Muscle of leg (tissue), 11 donors: ENCODE measurements around the gene MAP4. TPM values are rescaled to one million over a fixed set of nuclear protein-coding genes. Genes with fewer than 3 reads are reported as not detected.

Source experiments
- DNase-seq: peaks from one replicate; pipeline ENCODE4 v3.0.0; 2013
- H3K27ac ChIP-seq: one replicate; pipeline ENCODE4 v1.5.1; 2013; ENCODE audit warnings: mild to moderate bottlenecking, low read length, control low read depth
- H3K27me3 ChIP-seq: one replicate; pipeline ENCODE4 v1.6.1; 2013; ENCODE audit warnings: low read length; ENCODE audit not compliant: control insufficient read depth, insufficient read depth
- H3K36me3 ChIP-seq: one replicate; pipeline ENCODE4 v1.6.1; 2013; ENCODE audit warnings: low read length; ENCODE audit not compliant: control insufficient read depth, insufficient read depth
- H3K4me1 ChIP-seq: one replicate; pipeline ENCODE4 v1.6.1; 2013; ENCODE audit warnings: low read length; ENCODE audit not compliant: control insufficient read depth, insufficient read depth
- H3K4me3 ChIP-seq: one replicate; pipeline ENCODE4 v1.5.1; 2013; ENCODE audit warnings: low read length, control low read depth
- H3K9me3 ChIP-seq: replicated peaks from 2 replicates; pipeline ENCODE4 v1.6.1; 2013; ENCODE audit warnings: low read depth, low read length; ENCODE audit not compliant: control insufficient read depth
- WGBS: methylation state at CpG from one replicate; pipeline ENCODE4 v1.1.5; 2013; ENCODE audit warnings: missing lambda C conversion rate; ENCODE audit not compliant: insufficient coverage; 5-methylcytosine and 5-hydroxymethylcytosine counted together
- polyA plus RNA-seq, 8 donors: library from polyadenylated mRNA; unstranded; fragments of 120-200 nt; gene quantifications; one replicate each; pipeline versions ENCODE4 v1.2.1 to v1.2.3, GENCODE V29; 2013; ENCODE audit warnings: inconsistent platforms in 1 of 8, low replicate concordance in 1 of 8; ENCODE audit not compliant: insufficient read length in 8 of 8, insufficient read depth in 1 of 8
- total RNA-seq: library from RNA; stranded (reverse); fragments of 120-200 nt; gene quantifications from one replicate; pipeline ENCODE4 v1.2.4, GENCODE V29; 2013

Gene MAP4
- total and polyA plus RNA-seq, 9 donors = 189 to 352 (median 303) TPM

DNA sequence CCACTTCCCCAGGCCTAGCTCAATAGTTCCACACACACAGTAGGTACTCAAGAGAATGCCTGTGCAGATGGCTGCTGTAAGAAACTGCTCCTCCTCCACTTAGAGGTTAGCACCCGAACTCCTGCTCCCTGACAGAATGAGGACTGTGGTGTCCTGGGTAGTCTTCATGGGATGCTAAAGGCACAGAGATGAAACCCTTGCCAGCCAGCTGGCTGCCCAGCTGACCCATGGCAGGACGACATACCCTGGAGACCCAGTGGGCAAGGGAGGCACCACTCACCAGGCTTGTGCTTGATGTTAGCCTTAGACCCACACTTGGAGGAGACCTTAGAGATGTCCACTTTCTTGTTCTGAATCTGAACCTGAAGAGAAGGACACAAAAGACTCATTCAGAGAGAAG is 159.1 kb downstream of the MAP4 start:
- H3K36me3 ChIP-seq = peaks cover 79% of the 10 kb centered on the region

DNA sequence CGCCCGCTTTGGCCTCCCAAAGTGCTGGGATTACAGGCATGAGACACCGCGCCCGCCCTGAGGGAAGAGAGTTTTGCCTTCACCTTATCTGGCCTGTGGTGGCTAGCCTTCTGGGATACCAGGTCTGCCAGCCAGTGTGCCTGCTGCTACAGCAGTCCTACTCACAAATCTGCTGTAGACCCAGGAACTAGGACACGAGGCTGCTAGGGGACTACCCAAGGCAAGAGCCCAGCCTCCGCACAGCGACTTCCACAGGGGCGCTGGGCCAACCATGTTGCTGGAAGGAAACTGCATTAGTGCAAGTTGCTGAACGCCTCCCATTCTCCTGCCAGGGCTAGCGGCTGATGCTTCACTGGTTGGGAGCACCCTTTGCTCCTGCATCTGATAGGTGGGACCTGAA is 159.5 kb downstream of the MAP4 start:
- WGBS = 64% methylated on average over 8 of the region's 11 CpGs
- Histone ChIP-seq H3K4me3 (no peak overlapping the region), H3K27me3 (no peaks in the 10 kb centered on the region), H3K36me3 (peaks cover 84% of the 10 kb centered on the region), H3K27ac (no peak overlapping the region), H3K4me1 (peaks cover 6% of the 10 kb centered on the region), H3K9me3 (no peaks in the 10 kb centered on the region)
- DNase-seq = no peak

More for the DNA sequence above, 159.1 kb downstream of the MAP4 start:
- no peak overlapping the region for H3K4me3 ChIP-seq
- H3K27ac ChIP-seq = no peak overlapping the region
- no peaks in the 10 kb centered on the region for H3K27me3 ChIP-seq
- no peaks in the 10 kb centered on the region for H3K9me3 ChIP-seq
- WGBS = 64% methylated on average over 1 of the region's 2 CpGs
- H3K4me1 ChIP-seq = peaks cover 6% of the 10 kb centered on the region
- no peak for DNase-seq

DNA sequence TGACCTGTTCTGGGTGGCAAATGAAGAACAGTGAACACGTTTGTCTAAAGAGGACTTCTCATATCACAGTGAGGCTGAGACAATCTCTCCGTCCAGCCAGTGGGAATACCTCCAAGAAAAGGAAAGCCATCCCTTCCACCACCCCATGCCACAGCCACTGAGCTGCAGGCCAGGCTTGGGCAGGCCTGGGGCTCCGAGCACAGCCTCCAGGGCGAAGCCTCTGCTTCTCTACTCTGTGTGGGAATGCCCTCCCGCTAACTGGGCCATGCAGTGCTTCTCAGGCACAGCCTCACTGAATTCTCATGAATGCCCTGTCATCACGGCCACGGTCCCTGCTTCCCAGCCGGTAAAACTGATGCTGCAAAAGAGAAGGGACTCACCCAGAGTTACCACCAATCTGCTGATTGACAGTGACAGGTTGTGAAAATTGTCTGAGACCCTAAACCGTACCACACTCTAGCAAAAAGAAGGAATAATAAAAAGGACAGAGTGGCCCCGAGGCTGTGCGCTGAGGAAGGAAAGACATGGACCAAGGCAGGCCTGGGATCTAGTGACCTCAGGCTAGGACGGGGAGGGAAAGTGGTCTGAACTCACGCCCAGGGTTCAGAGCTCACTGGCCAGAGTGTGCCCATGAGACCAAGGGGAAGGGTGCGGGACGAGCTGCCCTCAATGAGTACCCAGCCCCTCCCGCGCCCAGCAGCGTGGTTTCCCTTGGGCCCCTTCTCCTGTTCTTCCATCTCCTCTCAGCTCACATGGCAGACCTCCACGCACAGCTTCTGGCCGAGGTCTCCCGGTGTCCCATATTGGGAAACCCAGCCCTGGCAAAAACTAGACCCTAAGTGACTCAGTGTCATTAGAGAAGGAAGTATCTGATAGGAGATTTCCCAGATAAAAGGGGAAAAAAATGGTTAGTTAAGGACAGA is 160.5 kb downstream of the MAP4 start:
- DNase-seq = no peak
- Histone ChIP-seq H3K4me3 (no peak overlapping the region), H3K27ac (no peak overlapping the region), H3K4me1 (peaks cover 9% of the 10 kb centered on the region), H3K36me3 (peaks cover 87% of the 10 kb centered on the region), H3K27me3 (no peaks in the 10 kb centered on the region), H3K9me3 (no peaks in the 10 kb centered on the region)
- WGBS = 85% methylated on average over 18 of the region's 21 CpGs

- 81% methylated on average over 14 of the region's 14 CpGs for WGBS
- no peak for DNase-seq
- H3K27ac ChIP-seq = no peak overlapping the region
- H3K9me3 ChIP-seq = no peaks in the 10 kb centered on the region
- peaks cover 9% of the 10 kb centered on the region for H3K4me1 ChIP-seq
- H3K36me3 ChIP-seq = peaks cover 90% of the 10 kb centered on the region
- no peaks in the 10 kb centered on the region for H3K27me3 ChIP-seq
- no peak overlapping the region for H3K4me3 ChIP-seq
These were observed 161.3 kb downstream of the MAP4 start for GRCh38 chr3:47854720-47855455.

DNA sequence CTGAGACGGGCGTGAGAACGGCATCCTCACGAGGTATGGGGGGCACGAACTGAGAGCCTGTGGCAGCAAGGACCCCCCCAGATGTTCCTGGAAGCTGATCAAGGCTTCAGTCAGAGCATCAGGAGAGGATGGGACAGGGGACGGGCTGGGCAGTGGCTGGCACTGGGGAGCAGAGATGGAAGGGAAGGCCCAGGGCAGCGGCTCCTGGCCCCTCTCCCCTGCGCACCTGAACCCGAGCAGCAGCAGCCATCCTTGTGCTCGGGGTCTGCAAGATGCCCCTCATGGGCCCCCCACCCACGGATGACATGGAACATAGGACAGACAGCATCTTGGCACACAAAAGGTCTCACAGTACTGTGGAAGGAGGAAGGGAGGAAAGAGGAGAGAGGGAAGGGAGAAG is 161.9 kb downstream of the MAP4 start:
- Histone ChIP-seq H3K27me3 (no peaks in the 10 kb centered on the region), H3K27ac (no peak overlapping the region), H3K4me1 (peaks cover 9% of the 10 kb centered on the region), H3K36me3 (peaks cover 93% of the 10 kb centered on the region), H3K9me3 (no peaks in the 10 kb centered on the region), H3K4me3 (no peak overlapping the region)
- DNase-seq = no peak
- WGBS = 74% methylated on average over 9 of the region's 11 CpGs

GRCh38 chr3:47852604-47853602 is 163.3 kb downstream of the MAP4 start:
- 90% methylated on average over 24 of the region's 36 CpGs for WGBS
- H3K9me3 ChIP-seq = no peaks in the 10 kb centered on the region
- peaks cover 9% of the 10 kb centered on the region for H3K4me1 ChIP-seq
- no peaks in the 10 kb centered on the region for H3K27me3 ChIP-seq
- peaks cover 96% of the 10 kb centered on the region for H3K36me3 ChIP-seq
- H3K27ac ChIP-seq = no peak overlapping the region
- no peak overlapping the region for H3K4me3 ChIP-seq
- no peak for DNase-seq

- H3K4me3 ChIP-seq = no peak overlapping the region
- no peak for DNase-seq
- H3K9me3 ChIP-seq = no peaks in the 10 kb centered on the region
- H3K27ac ChIP-seq = no peak overlapping the region
- H3K4me1 ChIP-seq = peaks cover 9% of the 10 kb centered on the region
- peaks cover 100% of the 10 kb centered on the region for H3K36me3 ChIP-seq
- no peaks in the 10 kb centered on the region for H3K27me3 ChIP-seq
- WGBS = 82% methylated on average over 5 of the region's 12 CpGs
These were observed 164.2 kb downstream of the MAP4 start for GRCh38 chr3:47851888-47852603.

GRCh38 chr3:47850564-47851410 is 165.4 kb downstream of the MAP4 start:
- Histone ChIP-seq H3K4me1 (peaks cover 9% of the 10 kb centered on the region), H3K36me3 (peaks cover 100% of the 10 kb centered on the region), H3K27ac (no peak overlapping the region), H3K27me3 (no peaks in the 10 kb centered on the region), H3K4me3 (no peak overlapping the region), H3K9me3 (no peaks in the 10 kb centered on the region)
- WGBS = 67% methylated on average over 6 of the region's 14 CpGs
- no peak for DNase-seq
